Stomach smooth muscle (tissue), 2 donors: ENCODE measurements around the gene DGLUCY.
A peak's percentile ranks its signal among the peaks of the same experiment; 100 is the strongest.
"Not testable (repeated sequence)": the region's sequence is repeated elsewhere in the genome, so short reads cannot be mapped to it uniquely, and the experiment has no call there.

Experiments used
- H3K27ac ChIP-seq: one replicate; pipeline ENCODE4 v1.7.0; 2013; ENCODE audit warnings: mild to moderate bottlenecking, low read length, inconsistent platforms
- H3K27me3 ChIP-seq, 2 donors: one replicate each; pipeline ENCODE4 v1.7.0; 2013; ENCODE audit warnings: low read length in 2 of 2; ENCODE audit not compliant: insufficient read depth in 2 of 2, control insufficient read depth in 1 of 2
- H3K36me3 ChIP-seq, 2 donors: one replicate each; pipeline ENCODE4 v1.7.0; 2013; ENCODE audit warnings: low read length in 2 of 2; ENCODE audit not compliant: control insufficient read depth in 2 of 2, insufficient read depth in 2 of 2
- H3K4me1 ChIP-seq: one replicate; pipeline ENCODE4 v1.7.0; 2013; ENCODE audit warnings: low read length; ENCODE audit not compliant: control insufficient read depth, insufficient read depth
- H3K4me3 ChIP-seq, 2 donors: one replicate each; pipeline ENCODE4 v1.7.0; 2013; ENCODE audit warnings: low read length in 2 of 2
- H3K9ac ChIP-seq, 2 donors: one replicate each; pipeline ENCODE4 v1.7.0; 2013; ENCODE audit warnings: low read length in 2 of 2, mild to moderate bottlenecking in 1 of 2
- H3K9me3 ChIP-seq, 2 donors: one replicate each; pipeline ENCODE4 v1.7.0; 2013; ENCODE audit warnings: low read length in 2 of 2; ENCODE audit not compliant: control insufficient read depth in 2 of 2
- donor health status: healthy.
- donor health status: Pancreatic carcinoma.

The DGLUCY gene

GRCh38 chr14:91113829-91114078, at the start of gene DGLUCY:
TSS of gene DGLUCY (plus strand) at chr14:91114073. CDS start at chr14:91160295, 46,222 bp downstream.
- Histone ChIP-seq H3K9me3 (no peaks in the 10 kb centered on the region), H3K4me1 (peaks cover 47% of the 10 kb centered on the region), H3K4me3 (peak within 1 kb of the TSS; percentile 86 to 95), H3K9ac (peak within 1 kb of the TSS; percentile 91 to 95), H3K27ac (peak within 1 kb of the TSS; percentile 98), H3K36me3 (peaks cover 0 to 3% of the 10 kb centered on the region in 2 donors), H3K27me3 (no peaks in the 10 kb centered on the region)

- H3K9ac ChIP-seq, result peak overlapping the region; percentile 29 to 43
- peaks cover 20% of the 10 kb centered on the region for H3K4me1 ChIP-seq
- H3K36me3 ChIP-seq, result no peaks in the 10 kb centered on the region
- no peaks in the 10 kb centered on the region for H3K9me3 ChIP-seq
- H3K27me3 ChIP-seq, result no peaks in the 10 kb centered on the region
- H3K27ac ChIP-seq, result peak overlapping the region; percentile 67
- peak overlapping the region; percentile 15 to 16 for H3K4me3 ChIP-seq
These were observed 48.6 kb upstream of the DGLUCY start for GRCh38 chr14:91065266-91065665.

- no peaks in the 10 kb centered on the region for H3K9me3 ChIP-seq
- peaks cover 16% of the 10 kb centered on the region for H3K4me1 ChIP-seq
- H3K36me3 ChIP-seq, result no peaks in the 10 kb centered on the region
- no peak overlapping the region for H3K9ac ChIP-seq
- no peaks in the 10 kb centered on the region for H3K27me3 ChIP-seq
- H3K4me3 ChIP-seq, result no peak overlapping the region
- no peak overlapping the region for H3K27ac ChIP-seq
These were observed 46.7 kb upstream of the DGLUCY start for GRCh38 chr14:91067186-91067585.

GRCh38 chr14:91068642-91069041, 45.2 kb upstream of the DGLUCY start:
- Histone ChIP-seq H3K9ac (no peak overlapping the region), H3K4me1 (peaks cover 16% of the 10 kb centered on the region), H3K4me3 (no peak overlapping the region), H3K27ac (no peak overlapping the region), H3K27me3 (no peaks in the 10 kb centered on the region), H3K36me3 (no peaks in the 10 kb centered on the region), H3K9me3 (no peaks in the 10 kb centered on the region)

GRCh38 chr14:91070572-91070971, 43.3 kb upstream of the DGLUCY start:
- Histone ChIP-seq H3K27ac (no peak overlapping the region), H3K27me3 (no peaks in the 10 kb centered on the region), H3K4me3 (no peak overlapping the region), H3K9ac (no peak overlapping the region), H3K9me3 (no peaks in the 10 kb centered on the region), H3K36me3 (no peaks in the 10 kb centered on the region), H3K4me1 (peaks cover 3% of the 10 kb centered on the region)

GRCh38 chr14:91075553-91075952, 38.3 kb upstream of the DGLUCY start:
- Histone ChIP-seq H3K27ac (no peak overlapping the region), H3K27me3 (no peaks in the 10 kb centered on the region), H3K9me3 (no peaks in the 10 kb centered on the region)

GRCh38 chr14:91078095-91078737, 35.7 kb upstream of the DGLUCY start:
- Histone ChIP-seq H3K4me1 (no peaks in the 10 kb centered on the region), H3K27ac (no peak overlapping the region), H3K9me3 (no peaks in the 10 kb centered on the region), H3K36me3 (no peaks in the 10 kb centered on the region), H3K4me3 (no peak overlapping the region), H3K27me3 (no peaks in the 10 kb centered on the region), H3K9ac (no peak overlapping the region)

More at GRCh38 chr14:91075553-91075952, 38.3 kb upstream of the DGLUCY start:
- no peaks in the 10 kb centered on the region for H3K4me1 ChIP-seq
- H3K4me3 ChIP-seq, result no peak overlapping the region
- no peak overlapping the region for H3K9ac ChIP-seq
- no peaks in the 10 kb centered on the region for H3K36me3 ChIP-seq

GRCh38 chr14:91080071-91080470, 33.8 kb upstream of the DGLUCY start:
- H3K27ac ChIP-seq, result no peak overlapping the region
- H3K4me3 ChIP-seq, result no peak overlapping the region
- H3K9me3 ChIP-seq, result no peaks in the 10 kb centered on the region
- no peak overlapping the region for H3K9ac ChIP-seq
- no peaks in the 10 kb centered on the region for H3K36me3 ChIP-seq
- no peaks in the 10 kb centered on the region for H3K27me3 ChIP-seq
- H3K4me1 ChIP-seq, result no peaks in the 10 kb centered on the region

GRCh38 chr14:91082282-91082681, 31.6 kb upstream of the DGLUCY start:
- H3K9ac ChIP-seq, result no peak overlapping the region
- no peaks in the 10 kb centered on the region for H3K9me3 ChIP-seq
- H3K36me3 ChIP-seq, result no peaks in the 10 kb centered on the region
- no peak overlapping the region for H3K4me3 ChIP-seq
- no peaks in the 10 kb centered on the region for H3K4me1 ChIP-seq
- H3K27ac ChIP-seq, result no peak overlapping the region
- H3K27me3 ChIP-seq, result no peaks in the 10 kb centered on the region

- Histone ChIP-seq H3K9me3 (no peaks in the 10 kb centered on the region), H3K36me3 (no peaks in the 10 kb centered on the region), H3K27ac (no peak overlapping the region), H3K27me3 (no peaks in the 10 kb centered on the region), H3K9ac (no peak overlapping the region), H3K4me3 (no peak overlapping the region), H3K4me1 (peaks cover 7% of the 10 kb centered on the region)
These were observed 29.4 kb upstream of the DGLUCY start for GRCh38 chr14:91084516-91084915.

- H3K27me3 ChIP-seq, H3K36me3 ChIP-seq, H3K9ac ChIP-seq, H3K4me1 ChIP-seq, H3K9me3 ChIP-seq, H3K4me3 ChIP-seq: not testable (repeated sequence)
- H3K27ac ChIP-seq, result peak overlapping the region; percentile 18
These were observed 26.4 kb upstream of the DGLUCY start for GRCh38 chr14:91087470-91087869.
